Activated CD8-positive, alpha-beta memory T cell treated with anti-CD3 and anti-CD28 coated beads for 1 hour (primary cell): ENCODE results near the gene PPARA.

Source experiments
- DNase-seq, 2 donors: peaks; one replicate each; pipeline ENCODE4 v3.0.0-alpha.2; 2020; ENCODE audit warnings: low read depth in 1 of 2; ENCODE audit errors: extremely low read depth in 1 of 2

Gene PPARA

DNA sequence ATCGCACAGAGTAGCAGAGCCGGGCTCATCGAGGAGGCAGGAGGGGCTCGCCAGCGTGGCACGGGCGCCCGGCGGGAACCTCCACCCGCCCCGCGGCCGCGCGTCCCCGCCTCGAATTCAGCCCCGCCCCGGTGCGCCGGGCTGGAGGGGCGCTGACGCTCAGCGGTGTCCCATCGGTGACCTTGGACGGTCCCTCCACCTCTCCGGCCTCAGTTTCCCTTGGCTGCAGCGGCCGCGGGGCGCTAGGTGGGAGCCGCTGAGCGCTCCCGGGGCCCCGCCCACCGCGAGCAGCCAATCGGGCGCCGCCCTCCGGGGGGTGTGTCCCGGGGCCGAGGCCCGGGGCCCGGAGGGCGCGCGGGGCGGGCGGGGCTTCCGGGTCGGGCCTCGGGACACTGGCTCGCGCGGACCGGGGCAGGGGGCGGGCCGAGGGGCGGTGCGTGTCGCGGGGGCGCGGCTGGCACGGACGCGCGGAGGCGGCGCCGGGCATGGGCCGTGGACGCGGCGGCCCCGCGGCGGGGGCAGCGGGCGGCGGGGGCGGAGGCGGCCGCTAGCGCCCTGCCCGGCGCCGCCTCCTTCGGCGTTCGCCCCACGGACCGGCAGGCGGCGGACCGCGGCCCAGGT is at the start of gene PPARA:
PPARA (plus strand) TSS at position 493 of the 621 bp plus-strand sequence. CDS start 47,858 bp downstream, outside the sequence.
- DNase-seq = peak; percentile 46 to 87

DNA sequence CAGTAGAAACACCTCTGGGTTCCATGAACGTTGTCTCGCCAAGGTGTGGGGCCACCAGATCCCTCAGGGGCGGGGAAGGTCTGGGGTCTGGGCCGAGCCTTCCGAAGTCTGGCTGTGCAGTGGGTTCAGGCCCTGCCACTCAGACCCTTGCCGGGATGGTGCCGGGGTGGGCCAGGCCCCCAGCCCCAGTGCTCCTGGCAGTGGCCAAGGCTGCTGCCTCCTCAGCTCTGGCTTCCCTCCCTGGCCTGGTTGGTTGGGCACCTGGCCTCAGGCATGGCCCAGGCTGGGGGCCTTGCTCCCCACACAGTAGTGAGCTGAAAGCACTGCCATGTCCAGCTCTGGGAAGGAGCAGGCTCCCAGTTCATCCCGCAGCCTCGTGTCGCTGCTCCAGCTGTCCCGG is 48.2 kb upstream of the PPARA start:
- DNase-seq = no peak

DNA sequence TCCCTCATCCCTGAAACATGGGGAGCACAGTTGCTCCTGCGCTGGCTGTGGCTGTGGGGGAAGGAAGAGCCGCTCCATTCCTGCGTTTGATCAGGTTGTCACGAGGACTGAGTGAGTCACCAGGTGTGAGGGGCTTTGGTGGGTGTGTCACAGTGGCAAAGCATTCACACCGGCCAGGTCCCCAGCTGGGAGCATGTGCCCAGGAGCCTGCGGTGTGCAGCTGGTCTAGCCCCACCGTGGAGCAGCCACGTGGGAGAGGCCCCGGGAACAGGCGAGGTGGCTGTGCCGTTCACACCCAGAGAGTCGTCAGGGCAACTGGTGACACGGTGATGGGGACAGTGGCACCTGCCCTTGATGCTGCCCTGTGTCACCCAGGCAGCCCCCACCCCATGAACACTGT is 47.6 kb upstream of the PPARA start:
- no peak for DNase-seq

DNA sequence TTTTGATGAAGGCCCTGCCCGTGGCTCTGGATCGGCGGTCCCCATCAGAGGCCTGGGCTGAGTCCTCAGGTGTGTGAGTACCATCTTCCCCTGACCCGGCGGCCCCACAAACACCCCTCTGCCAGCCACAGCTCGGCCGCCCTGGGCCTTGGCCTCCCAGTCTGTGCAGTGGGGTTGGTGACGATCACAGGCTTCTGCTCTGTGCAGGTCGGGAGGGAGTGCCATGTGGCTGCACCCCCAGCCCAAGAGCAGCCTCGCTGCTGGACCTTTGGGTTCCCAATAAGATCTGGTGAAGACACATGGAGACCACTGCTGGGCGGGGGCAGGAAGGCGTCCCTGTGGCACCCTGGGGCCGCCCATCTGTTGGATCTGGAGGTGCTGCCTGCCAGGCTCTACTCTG is 47.1 kb upstream of the PPARA start:
- no peak for DNase-seq

DNA sequence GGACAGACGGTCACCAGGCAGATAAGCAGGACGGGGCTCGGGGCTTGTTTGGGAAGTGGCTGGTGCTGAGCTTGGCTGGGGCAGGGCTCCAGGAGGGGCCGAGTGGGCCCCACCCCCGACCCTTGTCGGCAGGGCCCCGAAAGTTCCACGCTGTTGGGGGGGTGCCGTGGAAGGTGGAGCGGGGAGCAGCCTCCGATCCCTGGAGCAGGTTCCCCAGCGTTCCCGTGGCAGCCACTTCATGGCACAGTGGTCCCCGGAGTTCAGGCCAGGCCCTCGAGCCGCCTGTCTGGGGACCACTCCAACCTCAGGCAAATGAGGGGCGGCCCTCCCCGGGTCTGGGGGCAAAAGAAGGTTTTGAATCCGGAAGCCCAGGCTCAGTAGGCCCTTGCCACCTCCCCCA is 46.7 kb upstream of the PPARA start:
- DNase-seq = no peak

- DNase-seq = no peak
Observed at GRCh38 chr22:46104170-46104880, 46.0 kb upstream of the PPARA start.

DNA sequence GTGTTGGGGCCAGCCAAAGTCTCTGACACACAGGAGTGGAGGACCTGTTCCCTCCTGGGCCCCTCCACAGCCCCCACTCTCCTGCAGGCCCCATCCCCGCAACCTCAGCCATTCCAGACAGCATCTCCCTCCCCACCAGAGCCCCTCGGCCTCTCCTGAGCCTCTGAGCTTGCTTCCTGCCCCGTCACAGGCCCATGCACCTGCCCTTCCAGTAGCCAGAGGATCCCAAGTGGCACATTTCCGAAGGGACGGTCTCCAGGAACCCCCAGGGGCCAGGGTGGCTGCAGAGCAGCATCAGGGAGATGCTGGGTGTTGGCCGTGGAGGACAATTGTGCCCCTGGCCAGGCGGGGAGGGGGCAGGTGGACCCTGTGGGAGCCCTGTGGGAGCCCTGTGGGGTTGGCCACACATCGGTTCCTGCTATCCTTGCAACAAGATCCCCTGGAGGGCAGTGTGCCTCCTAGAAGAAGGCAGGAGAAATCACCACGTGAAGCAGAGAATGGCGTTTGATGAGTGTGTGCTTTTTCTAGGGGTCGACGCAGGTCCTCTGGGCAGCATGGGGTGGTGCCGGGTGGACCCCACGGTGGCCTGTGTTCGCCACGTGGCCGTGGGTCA is 45.3 kb upstream of the PPARA start:
- DNase-seq = no peak

DNA sequence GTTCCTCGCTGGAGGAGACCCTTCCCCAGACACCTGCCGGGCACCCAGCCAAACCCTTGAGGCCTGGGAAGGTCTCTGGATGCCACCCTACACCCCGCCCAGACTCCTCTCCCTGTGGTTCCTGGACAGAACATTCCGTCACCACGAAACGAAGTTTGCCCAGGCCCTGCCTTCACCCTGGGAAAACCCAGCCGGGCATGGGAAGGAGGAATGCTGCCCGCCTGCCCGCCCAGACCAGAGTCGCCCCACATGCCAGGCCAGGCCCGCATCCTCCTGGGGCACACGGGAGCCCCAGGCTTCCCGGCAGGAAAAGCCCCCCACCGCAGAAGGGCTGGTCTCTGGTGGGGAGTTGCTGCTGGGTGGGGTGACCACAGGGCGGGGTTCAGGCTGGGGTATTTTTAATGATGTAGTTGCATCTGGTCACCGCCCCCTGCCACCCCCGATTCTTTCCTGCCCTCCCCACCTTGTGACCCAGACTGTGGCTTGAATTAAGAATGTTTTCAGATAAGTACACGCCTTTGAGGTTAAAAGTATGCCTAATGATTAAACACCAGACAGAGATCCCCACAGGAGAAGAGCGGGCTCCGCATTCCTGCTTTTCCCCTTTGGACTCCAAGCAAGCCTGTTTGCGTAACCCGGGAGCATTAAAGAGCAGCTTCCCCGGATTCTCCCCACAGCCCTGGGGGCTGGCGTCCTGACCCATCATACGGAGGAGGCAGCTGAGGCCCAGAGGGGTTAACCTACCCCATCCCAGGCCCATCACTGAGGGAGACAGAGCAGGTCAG is 44.6 kb upstream of the PPARA start:
- DNase-seq = no peak

- no peak for DNase-seq
Observed at GRCh38 chr22:46106279-46107022, 43.9 kb upstream of the PPARA start.

DNA sequence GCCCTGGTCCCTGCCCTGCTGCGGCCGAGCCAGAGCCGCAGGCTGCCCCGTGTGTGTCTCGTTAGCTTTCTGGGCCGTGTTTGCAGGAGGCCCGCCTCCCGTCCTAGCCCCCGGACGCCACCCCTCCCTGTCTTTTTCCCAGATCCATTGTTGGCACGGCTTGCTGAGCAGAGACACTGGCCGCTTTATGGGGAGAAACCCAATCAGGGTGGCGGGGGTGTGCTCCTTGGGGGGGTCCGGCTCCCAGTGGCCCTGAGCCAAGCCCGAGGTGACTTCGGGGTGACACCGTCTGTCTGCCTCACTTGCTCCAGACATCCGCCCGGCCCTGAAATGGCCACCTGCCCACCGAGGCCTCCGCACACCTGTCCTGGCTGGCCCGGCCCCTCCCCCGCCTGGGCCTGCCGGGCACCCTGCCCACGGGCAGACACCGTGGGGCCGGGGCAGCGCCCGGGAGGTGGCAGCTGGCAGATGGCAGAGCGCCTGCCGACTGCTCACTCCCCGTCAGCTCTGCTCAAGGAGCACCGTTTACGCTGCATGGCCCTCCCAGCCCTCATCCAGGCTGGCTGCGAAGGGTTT is 43.1 kb upstream of the PPARA start:
- no peak for DNase-seq

DNA sequence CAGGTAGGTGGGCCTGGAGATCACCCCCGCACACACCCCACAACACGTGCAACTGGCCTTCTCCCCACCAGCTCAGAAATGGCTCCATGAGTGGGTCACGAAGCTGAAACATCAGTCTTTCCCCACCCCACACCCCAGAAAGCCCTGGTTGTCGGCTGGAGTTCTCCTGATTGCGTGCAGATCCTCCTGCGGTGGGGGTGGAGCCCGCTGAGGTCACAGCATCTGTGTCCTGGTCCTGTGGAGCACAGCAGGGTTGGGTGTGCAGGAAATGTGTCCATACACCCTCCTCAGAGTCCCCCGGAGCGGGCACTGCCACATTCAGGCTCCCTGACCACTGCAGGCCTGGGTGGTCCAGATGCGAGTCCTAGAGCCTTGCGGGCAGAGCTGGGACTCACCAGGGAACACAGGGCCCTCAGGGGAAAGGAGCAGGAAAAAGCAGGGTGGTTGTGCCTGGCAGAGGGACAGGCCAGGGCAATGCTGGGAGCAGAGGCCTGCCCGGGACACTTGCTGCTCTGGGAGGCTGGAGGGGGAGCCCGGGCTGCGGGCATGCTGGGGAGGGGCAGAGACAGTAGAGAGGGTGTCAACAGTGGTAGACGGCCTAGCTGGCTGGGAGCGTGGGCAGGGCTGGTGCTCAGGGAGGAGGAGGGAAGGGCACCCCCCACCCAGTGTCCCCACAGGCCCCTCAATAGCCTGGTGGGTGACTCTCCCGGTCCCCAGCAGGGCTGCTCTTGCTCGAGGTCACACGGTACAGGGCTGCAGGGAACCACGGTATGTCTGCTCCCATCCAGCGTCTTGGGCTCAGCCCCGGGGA is 42.4 kb upstream of the PPARA start:
- no peak for DNase-seq

GRCh38 chr22:46108564-46109473 is 41.5 kb upstream of the PPARA start:
- DNase-seq = no peak

GRCh38 chr22:46109474-46110003 is 40.8 kb upstream of the PPARA start:
- DNase-seq = no peak

DNA sequence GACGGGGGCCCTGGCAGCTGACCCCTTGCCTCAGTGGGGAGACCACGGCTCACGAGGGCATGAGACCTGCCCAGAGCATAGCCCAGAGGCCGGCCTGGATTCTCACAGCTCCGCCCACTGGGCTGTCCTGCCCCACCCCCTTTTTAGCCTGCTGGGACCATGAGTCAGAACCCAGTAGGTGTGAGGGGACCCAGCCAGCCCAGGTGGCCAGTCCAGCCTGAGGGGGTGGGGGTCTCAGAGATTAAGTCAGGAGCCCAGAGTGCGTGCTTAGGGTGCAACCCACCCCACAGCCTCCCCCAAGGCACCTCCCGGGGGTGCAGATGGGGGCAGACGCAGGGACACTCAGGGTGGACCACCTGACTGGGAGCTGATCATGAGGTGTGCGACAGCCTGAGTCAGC is 40.1 kb upstream of the PPARA start:
- no peak for DNase-seq

DNA sequence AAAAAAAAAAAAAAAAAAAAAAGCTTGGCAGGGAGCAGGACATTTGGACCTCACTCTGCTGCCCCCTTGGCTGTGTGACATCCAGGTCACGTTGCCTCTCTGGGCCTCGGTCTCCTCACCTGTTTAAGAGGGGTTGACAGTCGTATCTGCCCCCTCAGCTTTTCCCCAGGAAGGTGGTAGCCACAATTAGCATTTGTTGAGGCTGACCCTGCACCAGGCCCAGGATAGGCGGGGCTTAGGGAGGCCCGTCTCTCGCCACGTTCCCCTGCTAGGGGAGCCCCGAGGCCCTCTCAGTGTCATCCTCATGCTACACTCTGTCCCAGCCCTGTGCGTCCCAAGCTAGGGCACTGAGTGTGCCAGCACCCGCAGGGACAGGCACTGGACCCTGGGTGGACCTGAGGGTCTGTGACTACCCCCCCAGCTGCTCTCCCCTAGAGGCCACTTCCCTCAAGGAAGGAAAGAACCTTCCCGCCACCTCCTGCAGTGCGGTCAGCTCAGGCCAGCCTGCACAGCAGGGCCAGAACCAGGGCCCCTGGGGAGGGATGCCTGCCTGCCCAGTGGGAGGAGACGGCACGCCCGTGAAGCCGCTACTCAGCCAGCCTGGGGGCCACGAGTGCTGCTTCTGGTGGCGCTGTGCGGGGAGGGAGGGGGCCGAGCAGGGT is 38.5 kb upstream of the PPARA start:
- DNase-seq = no peak

- no peak for DNase-seq
Observed at GRCh38 chr22:46112405-46112804, 37.9 kb upstream of the PPARA start.

DNA sequence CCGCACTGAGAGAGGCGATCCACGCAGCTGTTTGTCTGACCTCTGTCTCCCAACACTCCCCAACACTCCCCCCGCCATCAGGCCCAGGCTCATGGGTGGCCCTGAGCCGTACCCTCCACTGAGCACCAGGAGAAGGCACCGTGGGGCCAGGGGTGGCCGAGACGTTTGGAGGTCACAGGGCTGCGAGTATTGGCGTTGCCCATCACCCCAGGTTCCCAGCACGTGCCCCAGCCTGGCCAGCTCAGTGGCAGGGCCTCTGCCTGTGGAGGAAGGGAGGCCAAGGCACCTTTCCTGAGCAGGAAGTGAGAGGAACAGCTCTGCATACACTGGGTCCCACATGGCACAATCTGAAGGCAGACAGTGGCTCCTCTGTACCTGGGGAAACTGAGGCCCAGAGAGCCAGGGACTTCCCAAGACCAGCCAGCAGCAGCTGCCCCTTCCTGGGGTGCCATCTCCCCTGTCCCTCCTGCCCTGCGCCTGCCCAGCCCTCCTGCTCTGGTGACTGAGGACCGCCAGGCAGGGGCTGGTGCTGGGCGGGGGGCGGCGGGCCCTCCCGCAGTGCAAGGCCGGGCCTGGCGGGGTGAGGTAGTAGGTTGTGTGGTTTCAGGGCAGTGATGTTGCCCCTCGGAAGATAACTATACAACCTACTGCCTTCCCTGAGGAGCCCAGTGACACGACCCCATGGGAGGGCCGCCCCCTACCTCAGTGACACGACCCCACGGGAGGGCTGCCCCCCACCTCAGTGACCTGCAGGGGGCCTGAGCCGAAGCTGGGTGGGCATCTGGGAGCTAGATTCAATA is 37.0 kb upstream of the PPARA start:
- DNase-seq = no peak
